Dedifferentiated amniotic fluid mesenchymal stem cell (primary cell): Measurements from ENCODE around the gene COPS7A.
A peak's percentile ranks its signal among the peaks of the same experiment; 100 is the strongest.
"Not testable (repeated sequence)": the region's sequence is repeated elsewhere in the genome, so short reads cannot be mapped to it uniquely, and the experiment has no call there.

Source experiments
- DNase-seq: peaks from one replicate; pipeline ENCODE4 v3.0.0-alpha.2; 2016; ENCODE audit errors: extremely low spot score

The COPS7A gene

DNA sequence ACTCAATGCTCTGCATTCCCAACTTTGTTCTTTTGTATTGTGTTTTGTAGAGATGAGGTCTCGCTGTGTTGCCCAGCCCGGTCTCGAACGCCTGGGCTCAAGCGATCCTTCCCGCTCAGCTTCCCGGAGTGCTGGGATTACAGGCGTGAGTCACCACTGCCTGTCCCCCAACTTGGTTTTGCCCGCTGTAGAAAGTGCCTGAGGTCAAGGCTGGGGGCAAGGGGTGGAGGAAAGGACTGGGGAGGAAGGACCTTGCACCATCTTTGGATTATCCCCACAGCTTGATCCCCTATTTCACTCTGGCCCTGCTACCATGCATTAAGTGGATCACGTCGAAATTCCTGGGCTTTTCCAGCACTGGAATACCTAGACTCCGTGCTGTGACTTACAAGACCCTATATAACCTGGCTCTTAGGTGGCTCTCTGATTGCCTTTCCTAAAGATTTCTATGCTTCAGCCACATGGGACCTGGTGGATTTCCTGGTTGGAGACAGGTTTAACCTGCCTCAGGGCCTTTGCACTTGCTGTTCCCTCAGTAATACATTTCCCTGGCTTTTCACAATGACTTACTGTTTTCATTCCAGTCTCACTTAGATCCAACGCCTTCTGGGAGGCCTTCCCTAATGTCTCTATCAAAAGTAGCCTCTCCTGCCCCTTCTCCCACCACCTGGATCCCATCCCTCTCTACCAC, 22.6 kb upstream of the COPS7A start:
- DNase-seq = no peak

DNA sequence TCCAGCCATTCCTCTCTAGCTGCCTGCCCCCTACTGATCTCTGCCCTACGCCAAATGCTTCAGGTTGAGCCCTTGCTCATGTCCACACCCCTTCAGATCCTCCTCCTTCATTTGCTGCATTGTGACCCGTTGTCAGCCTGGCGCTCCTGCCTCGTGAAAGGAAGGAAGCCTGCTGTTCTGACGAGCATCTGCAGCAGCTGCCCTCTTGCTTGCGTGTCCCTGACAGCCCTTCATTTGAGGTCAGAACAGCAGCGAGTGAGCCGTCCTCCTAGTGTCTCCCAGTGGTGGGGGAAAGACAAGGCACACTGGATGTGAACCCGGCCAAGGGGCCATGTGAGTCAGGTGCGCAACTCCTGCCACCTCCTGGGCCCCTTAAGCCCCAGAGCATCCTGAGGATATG, 20.2 kb upstream of the COPS7A start:
- DNase-seq = no peak

DNA sequence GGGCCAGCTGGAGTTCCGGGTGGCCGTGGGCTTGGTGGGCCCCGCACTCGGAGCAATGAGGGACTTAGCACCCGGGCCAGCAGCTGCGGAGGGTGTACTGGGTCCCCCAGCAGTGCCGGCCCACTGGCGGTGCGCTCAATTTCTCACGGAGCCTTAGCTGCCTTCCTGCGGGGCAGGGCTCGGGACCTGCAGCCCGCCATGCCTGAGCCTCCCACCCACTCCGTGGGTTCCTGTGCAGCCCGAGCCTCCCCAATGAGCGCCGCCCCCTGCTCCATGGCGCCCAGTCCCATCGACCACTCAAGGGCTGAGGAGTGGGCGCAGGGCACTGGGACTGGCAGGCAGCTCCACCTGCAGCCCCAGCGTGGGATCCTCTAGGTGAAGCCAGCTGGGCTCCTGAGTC, 15.5 kb upstream of the COPS7A start:
- not testable (repeated sequence) for DNase-seq

DNA sequence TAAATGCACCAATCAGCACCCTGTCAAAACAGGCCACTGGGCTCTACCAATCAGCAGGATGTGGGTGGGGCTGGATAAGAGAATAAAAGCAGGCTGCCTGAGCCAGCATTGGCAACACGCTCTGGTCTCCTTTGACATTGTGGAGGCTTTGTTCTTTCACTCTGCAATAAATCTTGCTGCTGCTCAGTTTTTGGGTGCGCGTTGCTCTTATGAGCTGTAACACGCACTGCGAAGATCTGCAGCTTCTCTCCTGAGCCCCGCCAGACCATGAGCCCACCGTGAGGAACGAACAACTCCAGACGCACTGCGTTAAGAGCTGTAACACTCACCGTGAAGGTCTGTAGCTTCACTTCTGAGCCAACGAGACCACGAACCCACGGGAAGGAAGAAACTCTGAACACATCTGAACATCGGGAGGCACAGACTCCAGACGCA, 14.9 kb upstream of the COPS7A start:
- no peak for DNase-seq

DNA sequence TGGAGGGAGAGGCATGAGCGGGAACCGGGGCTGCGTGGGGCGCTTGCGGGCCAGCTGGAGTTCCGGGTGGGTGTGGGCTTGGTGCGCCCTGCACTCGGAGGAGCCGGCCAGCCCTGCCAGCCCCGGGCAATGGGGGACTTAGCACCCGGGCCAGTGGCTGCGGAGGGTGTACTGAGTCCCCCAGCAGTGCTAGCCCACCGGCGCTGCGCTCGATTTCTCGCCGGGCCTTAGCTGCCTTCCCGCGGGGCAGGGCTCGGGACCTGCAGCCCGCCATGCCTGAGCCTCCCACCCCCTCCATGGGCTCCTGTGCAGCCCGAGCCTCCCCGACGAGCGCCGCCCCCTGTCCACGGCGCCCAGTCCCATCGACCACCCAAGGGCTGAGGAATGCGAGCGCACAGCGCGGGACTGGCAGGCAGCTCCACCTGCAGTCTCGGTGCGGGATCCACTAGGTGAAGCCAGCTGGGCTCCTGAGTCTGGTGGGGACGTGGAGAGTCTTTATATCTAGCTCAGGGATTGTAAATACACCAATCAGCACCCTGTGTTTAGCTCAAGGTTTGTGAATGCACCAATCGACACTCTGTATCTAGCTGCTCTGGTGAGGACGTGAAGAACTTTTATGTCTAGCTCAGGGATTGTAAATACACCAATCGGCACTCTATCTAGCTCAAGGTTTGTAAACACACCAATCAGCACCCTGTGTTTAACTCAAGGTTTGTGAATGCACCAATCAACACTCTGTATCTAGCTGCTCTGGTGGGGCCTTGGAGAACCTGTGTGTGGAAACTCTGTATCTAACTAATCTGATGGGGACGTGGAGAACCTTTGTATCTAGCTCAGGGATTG, 7.6 kb upstream of the COPS7A start:
- not testable (repeated sequence) for DNase-seq

DNA sequence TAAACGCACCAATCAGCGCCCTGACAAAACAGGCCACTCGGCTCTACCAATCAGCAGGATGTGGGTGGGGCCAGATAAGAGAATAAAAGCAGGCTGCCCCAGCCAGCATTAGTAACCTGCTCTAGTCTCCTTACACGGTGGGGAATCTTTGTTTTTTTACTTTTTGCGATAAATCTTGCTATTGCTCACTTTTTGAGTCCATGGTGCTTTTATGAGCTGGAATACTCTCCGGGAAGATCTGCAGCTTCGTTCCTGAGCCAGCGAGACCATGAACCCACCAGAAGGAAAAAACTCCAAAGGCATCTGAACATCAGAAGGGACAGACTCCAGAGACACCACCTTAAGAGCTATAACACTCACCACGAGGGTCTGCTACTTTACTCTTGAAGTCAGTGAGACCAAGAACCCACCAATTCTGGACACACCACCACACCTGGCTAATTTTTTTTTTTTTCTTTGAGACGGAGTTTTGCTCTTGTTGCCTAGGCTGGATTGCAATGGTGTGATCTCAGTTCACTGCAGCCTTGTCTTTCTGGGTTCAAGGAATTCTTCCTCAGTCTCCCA, 6.9 kb upstream of the COPS7A start:
- DNase-seq = no peak

DNA sequence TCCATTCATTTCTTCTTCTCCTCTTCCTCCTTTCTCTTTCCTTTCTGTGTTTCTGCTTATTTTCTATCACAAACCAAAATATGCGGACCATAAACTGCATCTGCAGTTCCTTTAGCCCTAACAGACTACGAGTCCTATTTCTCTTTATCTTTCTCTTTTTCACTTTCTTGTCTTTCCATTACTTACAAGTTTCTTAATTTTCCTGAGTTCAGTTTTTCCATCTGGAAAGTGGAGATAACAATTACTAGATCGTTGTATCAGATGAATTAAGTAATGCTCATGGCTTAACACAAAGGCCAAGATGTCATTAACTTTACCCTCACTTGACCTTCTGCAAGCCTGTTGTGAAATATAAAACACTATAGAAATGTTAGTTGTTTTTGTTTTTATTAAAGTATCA, 983 bp upstream of the COPS7A start:
- no peak for DNase-seq

DNA sequence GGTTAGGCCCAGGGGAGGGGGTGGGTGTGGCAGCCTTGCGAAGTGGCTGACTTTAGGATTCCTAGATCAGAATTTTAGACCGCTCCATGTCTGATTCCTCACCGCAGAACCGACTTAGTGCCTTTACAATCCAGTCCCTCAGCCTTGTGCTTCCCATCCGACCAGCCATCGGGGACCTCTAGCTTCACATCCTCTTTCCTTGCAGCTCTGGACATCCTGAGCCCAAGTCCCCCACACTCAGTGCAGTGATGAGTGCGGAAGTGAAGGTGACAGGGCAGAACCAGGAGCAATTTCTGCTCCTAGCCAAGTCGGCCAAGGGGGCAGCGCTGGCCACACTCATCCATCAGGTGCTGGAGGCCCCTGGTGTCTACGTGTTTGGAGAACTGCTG, 557 bp downstream of the COPS7A start:
- DNase-seq = no peak

DNA sequence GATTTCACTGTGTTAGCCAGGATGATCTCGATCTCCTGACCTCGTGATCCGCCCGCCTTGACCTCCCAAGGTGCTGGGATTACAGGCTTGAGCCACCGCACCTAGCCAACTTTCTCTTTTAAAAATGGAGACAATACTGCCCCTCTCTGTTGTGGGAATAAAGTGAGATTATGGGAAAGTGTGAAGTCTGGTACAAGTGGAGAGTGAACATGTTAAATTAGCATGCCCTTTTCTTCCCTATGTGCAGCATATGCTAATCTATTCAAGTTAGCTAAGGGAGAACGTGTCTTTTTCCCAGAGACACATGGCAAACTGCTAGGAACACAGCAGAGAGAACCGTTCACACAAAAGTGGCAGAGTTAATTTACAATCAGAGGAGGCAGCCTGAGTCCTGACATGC, 1.5 kb downstream of the COPS7A start:
- DNase-seq = no peak

DNA sequence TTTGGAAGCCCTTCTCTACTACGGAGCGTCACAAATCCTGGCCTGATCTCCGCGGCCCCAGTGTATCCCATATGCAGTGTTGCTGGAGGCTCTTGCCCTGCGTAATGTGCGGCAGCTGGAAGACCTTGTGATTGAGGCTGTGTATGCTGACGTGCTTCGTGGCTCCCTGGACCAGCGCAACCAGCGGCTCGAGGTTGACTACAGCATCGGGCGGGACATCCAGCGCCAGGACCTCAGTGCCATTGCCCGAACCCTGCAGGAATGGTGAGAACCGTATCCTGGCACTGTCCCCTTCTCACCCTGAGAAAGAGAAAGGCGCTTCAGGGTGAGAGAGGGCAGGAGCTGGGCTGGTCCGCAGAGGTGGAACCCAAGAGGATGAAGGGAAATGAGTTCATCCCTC, 5.3 kb downstream of the COPS7A start:
- no peak for DNase-seq

DNA sequence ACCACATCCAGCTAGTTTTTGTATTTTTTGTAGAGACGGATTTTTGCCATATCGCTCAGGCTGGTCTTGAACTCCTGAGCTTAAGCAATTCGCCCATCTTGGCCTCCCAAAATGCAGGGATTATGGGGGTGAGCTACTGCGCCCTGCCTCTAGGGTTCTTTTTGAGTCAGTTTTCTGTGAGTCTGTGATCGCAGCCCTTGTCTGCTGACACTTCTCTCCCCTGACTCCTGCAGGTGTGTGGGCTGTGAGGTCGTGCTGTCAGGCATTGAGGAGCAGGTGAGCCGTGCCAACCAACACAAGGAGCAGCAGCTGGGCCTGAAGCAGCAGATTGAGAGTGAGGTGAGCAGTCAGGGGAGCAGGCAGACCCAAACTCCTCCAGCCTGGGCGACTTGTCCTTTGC, 6.3 kb downstream of the COPS7A start:
- no peak for DNase-seq

DNA sequence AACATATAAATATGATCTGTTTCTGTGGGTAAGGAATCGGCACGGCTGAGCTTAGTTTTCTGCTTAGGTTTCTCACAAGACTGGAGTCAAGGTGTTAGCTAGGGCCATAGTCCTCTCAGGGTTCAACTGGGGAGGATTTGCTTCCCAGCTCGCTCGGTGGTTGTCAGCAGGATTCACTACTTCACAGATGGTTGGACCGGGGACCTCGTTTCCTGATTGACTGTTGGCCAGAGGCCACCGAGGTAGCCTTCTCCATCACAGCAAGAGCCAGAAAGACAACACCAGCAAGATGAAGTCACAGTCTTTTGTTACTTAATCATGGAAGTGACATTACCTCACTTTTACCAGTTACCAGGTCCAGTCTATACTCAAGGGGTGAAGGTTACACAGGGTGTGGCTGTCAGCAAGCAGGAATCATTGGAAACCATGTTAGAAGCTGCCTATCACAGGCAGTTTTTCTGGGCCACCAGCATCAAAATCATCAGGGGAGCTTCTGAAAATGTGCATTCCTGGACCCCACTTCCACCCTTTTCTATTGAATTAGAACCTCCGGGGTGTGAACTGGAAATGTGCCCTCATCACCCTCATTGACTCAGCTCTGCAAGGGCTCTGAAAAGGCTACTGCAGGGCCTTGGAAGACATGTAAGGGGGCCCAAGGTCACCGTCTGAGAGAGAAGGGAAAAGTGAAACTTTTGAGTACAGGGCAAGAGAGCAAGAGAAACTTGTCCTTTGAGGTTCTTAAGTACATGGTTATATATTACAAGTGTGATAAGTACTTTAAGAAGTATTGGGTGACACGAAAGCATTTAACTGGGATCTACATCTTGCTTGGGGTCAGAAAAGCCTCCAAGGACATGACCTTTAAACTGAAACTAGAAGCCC, 10.9 kb downstream of the COPS7A start:
- no peak for DNase-seq

DNA sequence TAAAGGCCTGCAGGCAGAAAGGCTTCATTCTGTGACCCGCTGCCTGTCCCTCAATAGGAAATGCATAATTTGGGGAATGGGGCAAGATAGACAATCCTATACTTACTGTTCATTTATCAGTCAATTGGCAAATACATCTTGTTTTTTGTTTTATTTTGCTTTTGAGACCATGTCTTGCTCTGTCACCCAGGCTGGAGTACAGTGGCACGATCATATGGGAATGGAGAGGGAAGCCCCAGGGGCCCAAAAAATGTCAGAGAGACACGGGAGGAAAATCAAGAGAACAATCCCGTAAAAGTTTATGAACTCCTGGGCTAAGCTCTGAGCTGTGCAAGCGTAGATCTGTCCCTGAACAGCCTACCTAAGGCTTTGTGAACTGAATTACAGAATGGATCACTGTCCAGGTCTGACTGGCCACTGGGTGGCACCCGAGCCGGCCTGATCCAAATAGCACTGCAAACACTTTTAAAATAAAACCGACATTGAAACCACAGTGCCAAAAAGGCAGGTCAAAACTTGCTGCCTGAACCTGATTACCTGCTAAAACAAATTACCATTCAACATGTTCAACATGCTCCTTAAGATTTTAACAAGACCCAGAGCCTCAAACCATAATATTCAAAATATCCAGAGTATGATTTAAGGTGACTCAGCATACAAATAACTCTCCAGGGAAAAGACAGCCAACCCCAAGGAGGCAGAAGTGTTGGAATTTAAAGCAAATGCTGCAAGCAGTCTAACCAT, 11.8 kb downstream of the COPS7A start:
- DNase-seq = peak; percentile 47

DNA sequence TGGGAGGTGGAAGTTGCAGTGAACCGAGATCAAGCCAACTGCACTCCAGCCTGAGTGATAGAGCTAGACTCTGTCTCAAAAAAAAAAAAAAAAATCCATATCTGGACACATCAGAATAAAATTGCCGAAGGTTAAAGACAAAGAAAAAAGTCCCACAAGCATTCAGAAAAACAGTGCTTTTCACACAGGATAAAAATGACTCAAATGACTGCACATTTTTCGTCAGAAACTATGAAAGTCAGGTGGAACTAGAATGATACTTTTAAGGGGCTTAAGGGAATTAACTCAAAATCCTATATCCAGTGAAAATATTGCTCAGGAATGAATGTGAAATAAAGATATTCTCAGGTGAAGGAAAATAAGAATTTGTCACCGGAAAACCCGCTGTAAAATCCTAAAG, 12.9 kb downstream of the COPS7A start:
- no peak for DNase-seq

DNA sequence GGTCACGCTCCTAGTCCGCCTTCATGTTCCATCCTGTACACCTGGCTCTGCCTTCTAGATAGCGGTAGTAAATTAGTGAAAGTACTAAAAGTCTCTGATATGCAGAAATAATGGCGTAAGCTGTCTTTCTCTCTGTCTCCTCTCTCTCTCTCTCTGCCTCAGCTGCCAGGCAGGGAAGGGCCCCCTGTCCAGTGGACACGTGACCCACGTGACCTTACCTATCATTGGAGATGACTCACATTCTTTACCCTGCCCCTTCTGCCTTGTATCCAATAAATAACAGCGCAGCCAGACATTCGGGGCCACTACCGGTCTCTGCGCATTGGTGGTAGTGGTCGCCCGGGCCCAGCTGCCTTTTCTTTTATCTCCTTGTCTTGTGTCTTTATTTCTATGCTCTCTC, 18.2 kb downstream of the COPS7A start:
- DNase-seq = not testable (repeated sequence)

DNA sequence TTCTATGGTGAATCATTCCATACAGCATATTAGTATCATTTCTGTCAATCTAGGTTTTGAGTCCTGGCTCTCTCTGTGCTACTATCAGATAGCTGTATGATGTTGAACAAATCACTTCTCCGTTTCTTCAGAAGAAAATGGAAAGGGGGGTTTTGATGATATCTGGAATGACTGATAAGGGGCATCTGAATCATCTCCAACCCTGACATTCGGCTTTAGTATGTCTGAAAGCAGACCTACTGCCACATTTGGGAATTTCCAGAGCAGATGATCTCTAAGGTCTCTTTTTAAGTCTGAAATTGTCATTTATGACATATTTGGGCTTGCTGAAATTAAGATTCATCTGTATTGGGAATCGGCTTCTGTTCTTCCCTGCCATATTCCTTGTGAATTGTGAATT, 19.0 kb downstream of the COPS7A start:
- DNase-seq = no peak

DNA sequence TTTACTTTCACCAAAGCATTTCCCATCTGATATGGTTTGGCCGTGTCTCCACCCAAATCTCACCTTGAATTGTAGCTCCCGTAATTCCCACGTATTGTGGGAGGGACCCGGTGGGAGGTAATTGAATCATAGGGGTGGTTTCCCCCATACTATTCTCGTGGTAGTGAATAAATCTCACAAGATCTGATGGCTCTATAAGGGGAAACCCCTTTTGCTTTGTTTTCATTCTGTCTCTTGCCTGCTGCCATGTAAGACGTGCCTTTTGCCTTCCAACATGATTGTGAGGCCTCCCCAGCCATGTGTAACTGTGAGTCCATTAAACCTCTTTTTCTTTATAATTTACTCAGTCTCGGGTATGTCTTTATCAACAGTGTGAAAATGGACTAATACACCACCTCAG, 19.5 kb downstream of the COPS7A start:
- not testable (repeated sequence) for DNase-seq

DNA sequence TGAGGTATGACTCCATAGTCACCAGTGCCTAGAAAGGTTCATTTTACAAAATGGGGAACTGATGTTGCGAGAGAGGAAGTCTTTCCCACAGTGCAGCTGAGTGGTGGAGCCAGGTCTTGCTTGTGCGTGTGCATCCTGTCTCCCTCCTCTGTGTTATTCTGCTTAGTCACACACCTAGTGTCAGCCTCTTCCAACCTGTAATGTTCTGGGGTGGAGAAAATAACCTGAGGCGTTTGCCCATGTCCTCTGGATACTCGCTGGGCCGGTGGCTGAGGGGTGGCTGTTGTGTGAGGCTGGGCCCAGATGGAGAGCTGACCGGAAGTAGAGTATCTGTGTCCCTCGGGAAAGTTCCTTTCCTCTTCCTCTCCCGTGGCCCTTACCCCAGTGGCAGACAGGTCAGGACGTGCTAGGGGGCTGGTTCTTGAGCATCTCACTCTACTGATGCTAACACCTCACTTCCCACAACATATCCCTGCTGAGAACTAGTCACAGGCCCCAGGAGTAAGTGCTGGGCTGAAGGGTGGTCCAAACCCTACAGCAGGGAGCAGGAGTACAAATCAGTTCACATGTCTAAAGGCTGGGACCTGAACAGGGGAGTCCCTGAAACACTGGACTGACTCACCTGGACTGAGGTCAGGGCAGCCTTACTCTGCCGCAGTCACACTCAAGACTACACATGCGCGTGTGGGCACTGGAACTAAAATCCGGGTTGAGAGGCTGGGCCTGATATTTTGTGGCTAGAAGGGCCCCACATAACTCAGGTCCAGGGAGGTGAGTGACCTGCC, 22.1 kb downstream of the COPS7A start:
- no peak for DNase-seq

DNA sequence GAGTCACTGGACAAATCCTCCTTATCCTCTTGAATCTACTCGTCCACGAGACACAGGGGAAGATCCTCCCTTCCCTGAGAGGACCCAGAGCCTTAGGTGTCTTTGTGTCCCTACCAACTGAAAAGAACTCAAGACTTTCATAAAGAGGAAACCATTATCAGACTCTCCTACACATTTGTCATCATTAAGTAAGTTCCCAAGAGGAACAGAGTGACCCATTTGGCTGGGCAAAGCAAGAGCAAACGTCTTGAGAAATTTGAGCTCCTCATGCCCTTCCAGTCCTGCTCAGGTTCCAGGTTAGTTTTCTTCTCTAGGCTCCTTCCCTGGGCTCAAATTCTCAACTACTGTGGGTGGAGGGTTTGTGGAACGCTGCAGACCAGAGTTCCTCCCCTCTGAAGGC, 23.4 kb downstream of the COPS7A start:
- no peak for DNase-seq

DNA sequence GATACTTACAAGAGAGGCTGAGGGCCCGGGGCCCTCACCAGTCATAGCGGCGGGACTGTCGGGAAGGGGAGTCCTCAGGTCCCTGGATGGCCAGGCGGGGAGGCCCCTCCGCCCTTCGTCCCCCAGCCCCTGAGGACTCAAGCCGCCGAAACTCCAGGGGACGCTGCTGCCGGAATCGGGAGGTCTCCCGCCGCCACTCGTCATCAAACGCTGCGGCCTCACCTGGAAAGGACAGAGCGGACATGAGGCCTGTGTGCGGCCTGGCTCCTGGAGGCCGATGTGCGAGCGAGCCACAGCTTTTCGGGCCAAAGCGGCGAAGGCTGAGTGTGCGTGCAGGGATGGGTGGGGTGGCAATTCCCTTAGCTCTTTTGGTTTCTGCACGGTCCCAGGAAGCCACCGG, 24.9 kb downstream of the COPS7A start:
- DNase-seq = no peak

DNA sequence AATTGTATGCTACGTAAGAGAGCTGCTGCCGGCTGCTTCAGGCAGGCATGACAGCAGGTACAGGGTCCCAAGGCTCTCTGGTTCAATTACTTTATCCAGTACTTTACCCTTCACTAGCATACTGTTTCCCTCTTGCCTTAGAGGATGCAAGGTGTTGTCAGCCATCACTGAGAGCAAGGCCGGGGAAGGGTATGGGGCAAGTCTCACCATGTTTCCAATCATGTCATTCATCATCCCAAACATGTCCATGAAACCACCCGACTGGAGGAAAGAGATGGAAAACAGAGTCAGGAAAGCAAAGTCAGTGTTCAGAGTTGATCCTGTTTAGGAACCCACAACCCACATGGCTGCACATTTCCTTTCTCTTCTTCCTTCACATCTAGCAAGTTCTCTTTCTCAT, 26.7 kb downstream of the COPS7A start:
- no peak for DNase-seq
